MV-4-11 (cell line): ENCODE results near the gene CMTM8.

Experiments
- DNase-seq: peaks from one replicate; lab custom pipeline; 2025; lab: John Stamatoyannopoulos, UW

CMTM8 gene

GRCh38 chr3:32308378-32308777 lies 69.9 kb downstream of the CMTM8 start:
- no peak for DNase-seq

GRCh38 chr3:32309654-32310242 lies 71.3 kb downstream of the CMTM8 start:
- peak; percentile 61 for DNase-seq

GRCh38 chr3:32310336-32310735 lies 71.9 kb downstream of the CMTM8 start:
- DNase-seq = no peak

GRCh38 chr3:32310918-32311839 lies 72.7 kb downstream of the CMTM8 start:
- peak; percentile 64 for DNase-seq

GRCh38 chr3:32312251-32312650 lies 73.8 kb downstream of the CMTM8 start:
- no peak for DNase-seq

- no peak for DNase-seq
These were observed 74.7 kb downstream of the CMTM8 start for GRCh38 chr3:32313169-32313568.

GRCh38 chr3:32313723-32314473 lies 75.4 kb downstream of the CMTM8 start:
- no peak for DNase-seq

- DNase-seq = no peak
These were observed 77.0 kb downstream of the CMTM8 start for GRCh38 chr3:32315441-32315840.

GRCh38 chr3:32316319-32316718 lies 77.8 kb downstream of the CMTM8 start:
- DNase-seq = no peak

GRCh38 chr3:32316976-32317375 lies 78.5 kb downstream of the CMTM8 start:
- no peak for DNase-seq

- no peak for DNase-seq
These were observed 81.1 kb downstream of the CMTM8 start for GRCh38 chr3:32319607-32320006.

GRCh38 chr3:32320080-32320479 lies 81.6 kb downstream of the CMTM8 start:
- DNase-seq = no peak

GRCh38 chr3:32321095-32321790 lies 82.8 kb downstream of the CMTM8 start:
- no peak for DNase-seq

- no peak for DNase-seq
These were observed 83.8 kb downstream of the CMTM8 start for GRCh38 chr3:32322311-32322710.

- DNase-seq = no peak
These were observed 85.1 kb downstream of the CMTM8 start for GRCh38 chr3:32323604-32324003.

- DNase-seq = no peak
These were observed 86.7 kb downstream of the CMTM8 start for GRCh38 chr3:32325201-32325600.

- no peak for DNase-seq
These were observed 87.4 kb downstream of the CMTM8 start for GRCh38 chr3:32325927-32326326.

GRCh38 chr3:32326795-32327194 lies 88.3 kb downstream of the CMTM8 start:
- no peak for DNase-seq

- DNase-seq = no peak
These were observed 96.2 kb downstream of the CMTM8 start for GRCh38 chr3:32334675-32335074.

- DNase-seq = no peak
These were observed 97.1 kb downstream of the CMTM8 start for GRCh38 chr3:32335365-32336112.

GRCh38 chr3:32336113-32336498 lies 97.6 kb downstream of the CMTM8 start:
- no peak for DNase-seq
